H9 (cell line): ENCODE data around the gene SDR39U1. TPM values are rescaled to one million over a fixed set of nuclear protein-coding genes. Genes with fewer than 3 reads are reported as not detected.

ENCODE experiments used
- DNase-seq: peaks from one replicate; pipeline ENCODE4 v3.0.0-alpha.2; 2017
- H2AFZ ChIP-seq: one replicate; pipeline ENCODE4 v1.6.1; 2013; ENCODE audit warnings: mild to moderate bottlenecking, low read length, control low read depth, moderate library complexity
- H2AK5ac ChIP-seq: 2 replicates; pipeline ENCODE4 v1.6.1; 2013; ENCODE audit warnings: low read length, control low read depth, mixed read lengths; ENCODE audit not compliant: insufficient read length
- H2BK120ac ChIP-seq: one replicate; pipeline ENCODE4 v1.6.1; 2013; ENCODE audit warnings: low read depth, mild to moderate bottlenecking, low read length, control low read depth, inconsistent platforms; ENCODE audit not compliant: poor library complexity, severe bottlenecking
- H2BK12ac ChIP-seq: 2 replicates; pipeline ENCODE4 v1.6.1; 2013; ENCODE audit warnings: low read length, control low read depth, mixed read lengths, low read depth; ENCODE audit not compliant: insufficient read length
- H2BK15ac ChIP-seq: 2 replicates; pipeline ENCODE4 v1.6.1; 2013; ENCODE audit warnings: low read depth, low read length, control low read depth
- H2BK20ac ChIP-seq: one replicate; pipeline ENCODE4 v1.6.1; 2013; ENCODE audit warnings: low read depth, mild to moderate bottlenecking, low read length, control low read depth, inconsistent platforms; ENCODE audit not compliant: poor library complexity, severe bottlenecking
- H2BK5ac ChIP-seq: 2 replicates; pipeline ENCODE4 v1.6.1; 2013; ENCODE audit warnings: low read length, control low read depth, mixed read lengths; ENCODE audit not compliant: insufficient read length
- H3K14ac ChIP-seq: 2 replicates; pipeline ENCODE4 v1.6.1; 2013; ENCODE audit warnings: low read length, control low read depth; ENCODE audit not compliant: insufficient read depth
- H3K18ac ChIP-seq: 2 replicates; pipeline ENCODE4 v1.6.1; 2013; ENCODE audit warnings: low read depth, mild to moderate bottlenecking, mixed read lengths, low read length, control low read depth; ENCODE audit not compliant: insufficient read length
- H3K23ac ChIP-seq: 2 replicates; pipeline ENCODE4 v1.6.1; 2013; ENCODE audit warnings: low read length, control low read depth, mixed read lengths, low read depth; ENCODE audit not compliant: insufficient read length
- H3K23me2 ChIP-seq: 2 replicates; pipeline ENCODE4 v1.6.1; 2013; ENCODE audit warnings: low read depth, mild to moderate bottlenecking, mixed read lengths, low read length, control low read depth; ENCODE audit not compliant: insufficient read length, poor library complexity, severe bottlenecking
- H3K27ac ChIP-seq: 2 replicates; pipeline ENCODE4 v1.5.1; 2013; ENCODE audit warnings: low read length, control low read depth, mixed read lengths, low read depth; ENCODE audit not compliant: insufficient read length
- H3K27me3 ChIP-seq: 2 replicates; pipeline ENCODE4 v1.6.1; 2013; ENCODE audit warnings: low read length, control low read depth, inconsistent platforms; ENCODE audit not compliant: insufficient read depth
- H3K4ac ChIP-seq: 2 replicates; pipeline ENCODE4 v1.6.1; 2013; ENCODE audit warnings: low read depth, mild to moderate bottlenecking, control low read depth, inconsistent platforms, low read length, moderate library complexity
- H3K4me1 ChIP-seq: 2 replicates; pipeline ENCODE4 v1.6.1; 2013; ENCODE audit warnings: low read length, control low read depth, inconsistent platforms; ENCODE audit not compliant: insufficient read depth
- H3K4me2 ChIP-seq: 2 replicates; pipeline ENCODE4 v1.6.1; 2013; ENCODE audit warnings: low read length, control low read depth, mixed read lengths; ENCODE audit not compliant: insufficient read length, insufficient read depth
- H3K56ac ChIP-seq: 2 replicates; pipeline ENCODE4 v1.6.1; 2013; ENCODE audit warnings: low read depth, mild to moderate bottlenecking, mixed read lengths, low read length, control low read depth; ENCODE audit not compliant: insufficient read length
- H3K79me1 ChIP-seq: 2 replicates; pipeline ENCODE4 v1.6.1; 2013; ENCODE audit warnings: low read depth, mild to moderate bottlenecking, moderate library complexity, low read length, control low read depth, inconsistent platforms; ENCODE audit not compliant: insufficient read depth, poor library complexity, severe bottlenecking
- H3K79me2 ChIP-seq: 2 replicates; pipeline ENCODE4 v1.6.1; 2013; ENCODE audit warnings: low read length, control low read depth, inconsistent platforms; ENCODE audit not compliant: insufficient read depth
- H3K9ac ChIP-seq: 2 replicates; pipeline ENCODE4 v1.6.1; 2013; ENCODE audit warnings: low read length, control low read depth, mixed read lengths; ENCODE audit not compliant: insufficient read length; ENCODE audit errors: extremely low read depth
- H3K9me3 ChIP-seq: one replicate; pipeline ENCODE4 v1.6.1; 2013; ENCODE audit warnings: low read depth, low read length, inconsistent platforms; ENCODE audit not compliant: control insufficient read depth
- H3T11ph ChIP-seq: one replicate; pipeline ENCODE4 v1.6.1; 2013; ENCODE audit warnings: mild to moderate bottlenecking, low read length, control low read depth, inconsistent platforms
- H4K20me1 ChIP-seq: one replicate; pipeline ENCODE4 v1.6.1; 2013; ENCODE audit not compliant: control insufficient read depth, insufficient read length, insufficient read depth
- H4K5ac ChIP-seq: 2 replicates; pipeline ENCODE4 v1.6.1; 2013; ENCODE audit warnings: low read depth, mild to moderate bottlenecking, mixed read lengths, low read length, control low read depth; ENCODE audit not compliant: insufficient read length
- H4K8ac ChIP-seq: replicated peaks from 2 replicates; pipeline ENCODE4 v1.6.1; 2013; ENCODE audit warnings: low read length, control low read depth, mixed read lengths, low read depth; ENCODE audit not compliant: insufficient read length
- H4K91ac ChIP-seq: 2 replicates; pipeline ENCODE4 v1.6.1; 2013; ENCODE audit warnings: low read depth, mild to moderate bottlenecking, moderate library complexity, mixed read lengths, low read length, control low read depth; ENCODE audit not compliant: insufficient read length
- H3K27ac Mint-ChIP-seq, 3 experiments: 2 replicates in 2 of 3; 3 replicates in 1 of 3; pipeline ENCODE4 v1.8.0; 2020 to 2021; ENCODE audit warnings: mixed read lengths in 3 of 3, mild to moderate bottlenecking in 1 of 3, moderate library complexity in 1 of 3
- H3K27me3 Mint-ChIP-seq: 2 replicates; pipeline ENCODE4 v1.8.0; 2021; ENCODE audit warnings: low read depth, mild to moderate bottlenecking, moderate library complexity, mixed read lengths
- H3K36me3 Mint-ChIP-seq, 3 experiments: 2 replicates in 2 of 3; 3 replicates in 1 of 3; pipeline ENCODE4 v1.8.0; 2020 to 2021; ENCODE audit warnings: low read depth in 3 of 3, mixed read lengths in 3 of 3; ENCODE audit not compliant: insufficient read depth in 1 of 3
- H3K4me1 Mint-ChIP-seq, 2 experiments: 2 replicates each; pipeline ENCODE4 v1.8.0; 2020; ENCODE audit warnings: mixed read lengths in 2 of 2
- H3K4me3 Mint-ChIP-seq, 2 experiments: 2 replicates in 1 of 2; 3 replicates in 1 of 2; pipeline ENCODE4 v1.8.0; 2020 to 2021; ENCODE audit warnings: mild to moderate bottlenecking in 2 of 2, mixed read lengths in 2 of 2, moderate library complexity in 1 of 2
- H3K9me3 Mint-ChIP-seq, 2 experiments: 2 replicates in 1 of 2; 3 replicates in 1 of 2; pipeline ENCODE4 v1.8.0; 2020; ENCODE audit warnings: mild to moderate bottlenecking in 2 of 2, mixed read lengths in 2 of 2, moderate library complexity in 1 of 2
- CTCF ChIP-seq: fragments of 200-600 bp; sonication (generic); conservative IDR thresholded peaks from 3 replicates; pipeline ENCODE4 v1.8.0; 2021; ENCODE audit warnings: antibody characterized with exemption, mild to moderate bottlenecking
- WGBS: extraction: QIAGEN DNeasy Blood & Tissue Kit; methylation state at CpG from one replicate; pipeline ENCODE4 v1.1.7; 2013; ENCODE audit warnings: missing lambda C conversion rate, low lambda C conversion rate, mixed read lengths; ENCODE audit not compliant: insufficient read length; ENCODE audit errors: extremely low coverage; 5-methylcytosine and 5-hydroxymethylcytosine counted together
- total RNA-seq: library from RNA; stranded (reverse); gene quantifications from 2 replicates; pipeline ENCODE4 v1.2.1, GENCODE V29; 2021

Gene SDR39U1
- total RNA-seq, 1 experiment from 2014 or later: 56.2 TPM

GRCh38 chr14:24441485-24441884 is 1.1 kb downstream of the SDR39U1 start:
- H3K23ac ChIP-seq: no peak overlapping the region
- H3K18ac ChIP-seq: no peak overlapping the region
- no peak overlapping the region for H3K27ac ChIP-seq
- H3K36me3 Mint-ChIP-seq: peaks cover 19 to 46% (median 45%) of the 10 kb centered on the region in 3 experiments
- H3K79me1 ChIP-seq: peaks cover 2% of the 10 kb centered on the region
- H2BK20ac ChIP-seq: no peak overlapping the region
- WGBS: no CpG with 5 or more reads among the region's 5 CpGs
- H3K23me2 ChIP-seq: peaks cover 10% of the 10 kb centered on the region
- H3K4me1 Mint-ChIP-seq: peaks cover 15 to 16% of the 10 kb centered on the region in 2 experiments
- no peak overlapping the region for H2BK12ac ChIP-seq
- no peaks in the 10 kb centered on the region for H3K9me3 ChIP-seq
- no peak overlapping the region for H2AFZ ChIP-seq
- no peak overlapping the region for H4K91ac ChIP-seq
- H3K27me3 ChIP-seq: no peaks in the 10 kb centered on the region
- H3K56ac ChIP-seq: no peak overlapping the region
- DNase-seq: no peak
- no peak overlapping the region for H4K8ac ChIP-seq
- TF ChIP-seq CTCF: no peak
- no peak overlapping the region for H3T11ph ChIP-seq
- peak overlapping the region; percentile 69 for H3K4me2 ChIP-seq
- no peak overlapping the region for H2BK15ac ChIP-seq
- H4K20me1 ChIP-seq: no peaks in the 10 kb centered on the region
- no peak overlapping the region for H3K4ac ChIP-seq
- H4K5ac ChIP-seq: no peak overlapping the region
- no peak overlapping the region for H2BK5ac ChIP-seq
- no peak overlapping the region for H3K9ac ChIP-seq
- H3K9me3 Mint-ChIP-seq: no peaks in the 10 kb centered on the region; a peak in 1 of 5 replicates
- H3K4me1 ChIP-seq: no peaks in the 10 kb centered on the region
- H2BK120ac ChIP-seq: no peak overlapping the region
- no peak overlapping the region for H3K14ac ChIP-seq
- no peak overlapping the region for H2AK5ac ChIP-seq
- H3K79me2 ChIP-seq: no peaks in the 10 kb centered on the region
- peak overlapping the region; percentile 50 to 100 (median 99); a peak in 5 of 7 replicates for H3K27ac Mint-ChIP-seq
- H3K27me3 Mint-ChIP-seq: no peaks in the 10 kb centered on the region; the same call in 1 of the 2 replicates
- peak overlapping the region; percentile 90 to 91 for H3K4me3 Mint-ChIP-seq
